Astrocyte (in vitro differentiated cells and primary cell): ENCODE measurements around the gene SNRNP25. TPM values are rescaled to one million over a fixed set of nuclear protein-coding genes. Genes with fewer than 3 reads are reported as not detected.
A peak's percentile ranks its signal among the peaks of the same experiment; 100 is the strongest.

Experiments used
- DNase-seq: peaks from one replicate; pipeline ENCODE4 v3.0.0-alpha.2; 2010; ENCODE audit warnings: low read depth
- FAIRE-seq: peaks from 2 replicates; lab custom pipeline; 2011; peaks lifted over from hg19 to GRCh38; lab: Jason Lieb, UNC
- H2AFZ ChIP-seq: 2 replicates; pipeline ENCODE4 v1.6.0; 2012; ENCODE audit warnings: low read depth, low read length, inconsistent platforms
- H3K27ac ChIP-seq: 2 replicates; pipeline ENCODE4 v1.5.1; 2011; ENCODE audit warnings: low read depth, low read length, inconsistent platforms
- H3K27me3 ChIP-seq: 2 replicates; pipeline ENCODE4 v1.6.0; 2011; ENCODE audit warnings: low read length, inconsistent platforms; ENCODE audit not compliant: insufficient read depth
- H3K36me3 ChIP-seq: 2 replicates; pipeline ENCODE4 v1.5.1; 2011; ENCODE audit warnings: low read length, inconsistent platforms; ENCODE audit not compliant: insufficient read depth
- H3K4me1 ChIP-seq: 2 replicates; pipeline ENCODE4 v1.5.1; 2011; ENCODE audit warnings: low read length, inconsistent platforms; ENCODE audit not compliant: insufficient read depth
- H3K4me2 ChIP-seq: 2 replicates; pipeline ENCODE4 v1.6.0; 2012; ENCODE audit warnings: low read length, inconsistent platforms
- H3K4me3 ChIP-seq: 2 replicates; pipeline ENCODE4 v1.5.1; 2011; ENCODE audit warnings: low read depth, mild to moderate bottlenecking, low read length, inconsistent platforms; ENCODE audit not compliant: insufficient read depth
- H3K79me2 ChIP-seq: 2 replicates; pipeline ENCODE4 v1.6.0; 2012; ENCODE audit warnings: mild to moderate bottlenecking, low read length, inconsistent platforms; ENCODE audit not compliant: insufficient read depth
- H3K9ac ChIP-seq: 2 replicates; pipeline ENCODE4 v1.6.0; 2012; ENCODE audit warnings: mild to moderate bottlenecking, low read length, inconsistent platforms
- H3K9me3 ChIP-seq: 2 replicates; pipeline ENCODE4 v1.5.1; 2012; ENCODE audit warnings: low read depth, mild to moderate bottlenecking, low read length, inconsistent platforms; ENCODE audit not compliant: insufficient read depth
- H4K20me1 ChIP-seq: 2 replicates; pipeline ENCODE4 v1.6.0; 2012; ENCODE audit warnings: low read length, inconsistent platforms; ENCODE audit not compliant: insufficient read depth
- H3K27ac Mint-ChIP-seq: one replicate; pipeline ENCODE4 v1.8.0; 2021; ENCODE audit warnings: mild to moderate bottlenecking, mixed read lengths; ENCODE audit not compliant: unreplicated experiment
- H3K27me3 Mint-ChIP-seq: one replicate; pipeline ENCODE4 v1.8.0; 2021; ENCODE audit warnings: low read depth, mixed read lengths; ENCODE audit not compliant: unreplicated experiment
- H3K36me3 Mint-ChIP-seq: one replicate; pipeline ENCODE4 v1.8.0; 2021; ENCODE audit warnings: low read depth, mixed read lengths; ENCODE audit not compliant: unreplicated experiment
- H3K4me1 Mint-ChIP-seq: one replicate; pipeline ENCODE4 v1.8.0; 2021; ENCODE audit warnings: low read depth, mixed read lengths; ENCODE audit not compliant: unreplicated experiment
- H3K4me3 Mint-ChIP-seq: one replicate; pipeline ENCODE4 v1.8.0; 2021; ENCODE audit warnings: mild to moderate bottlenecking, moderate library complexity, mixed read lengths; ENCODE audit not compliant: unreplicated experiment
- H3K9me3 Mint-ChIP-seq: one replicate; pipeline ENCODE4 v1.8.0; 2021; ENCODE audit warnings: mild to moderate bottlenecking, mixed read lengths; ENCODE audit not compliant: unreplicated experiment
- CTCF ChIP-seq: IDR thresholded peaks from 2 replicates; pipeline ENCODE4 v1.5.1; 2011; ENCODE audit warnings: low read depth, mild to moderate bottlenecking, inconsistent platforms, low read length, moderate library complexity; ENCODE audit not compliant: insufficient read depth
- EZH2 ChIP-seq: IDR thresholded peaks from 2 replicates; pipeline ENCODE4 v1.6.1; 2012; ENCODE audit warnings: mild to moderate bottlenecking, low read length, inconsistent platforms; ENCODE audit not compliant: insufficient read depth
- total RNA-seq: library from RNA; stranded (reverse); gene quantifications from 2 replicates; pipeline ENCODE4 v1.2.1, GENCODE V29; 2021

SNRNP25 gene
- total RNA-seq, 1 donor from 2014 or later: 34.1 TPM

- no peak for FAIRE-seq
- H3K27ac Mint-ChIP-seq: peak overlapping the region; percentile 73
- DNase-seq: peak; percentile 59
- Histone ChIP-seq H3K4me2 (peak overlapping the region; percentile 43), H3K9ac (peak overlapping the region; percentile 4), H4K20me1 (peaks cover 54% of the 10 kb centered on the region), H3K36me3 (no peaks in the 10 kb centered on the region), H2AFZ (no peak overlapping the region), H3K27ac (peak overlapping the region; percentile 5), H3K27me3 (no peaks in the 10 kb centered on the region), H3K4me1 (peaks cover 27% of the 10 kb centered on the region), H3K4me3 (no peak overlapping the region), H3K79me2 (peaks cover 3% of the 10 kb centered on the region), H3K9me3 (no peaks in the 10 kb centered on the region)
- peaks cover 12% of the 10 kb centered on the region for H3K36me3 Mint-ChIP-seq
- no peaks in the 10 kb centered on the region for H3K9me3 Mint-ChIP-seq
- no peaks in the 10 kb centered on the region for H3K27me3 Mint-ChIP-seq
- TF ChIP-seq CTCF: no peak
- TF ChIP-seq EZH2: no peak
- H3K4me3 Mint-ChIP-seq: peak overlapping the region; percentile 37
- peaks cover 9% of the 10 kb centered on the region for H3K4me1 Mint-ChIP-seq
These were observed 44.2 kb downstream of the SNRNP25 start for GRCh38 chr16:97822-98221.

- Histone ChIP-seq H3K4me2 (no peak overlapping the region), H3K4me1 (peaks cover 28% of the 10 kb centered on the region), H3K4me3 (no peak overlapping the region), H4K20me1 (peaks cover 56% of the 10 kb centered on the region), H3K9ac (no peak overlapping the region), H3K27me3 (no peaks in the 10 kb centered on the region), H3K36me3 (peaks cover 7% of the 10 kb centered on the region), H3K79me2 (peaks cover 3% of the 10 kb centered on the region), H3K27ac (no peak overlapping the region), H2AFZ (no peak overlapping the region), H3K9me3 (no peaks in the 10 kb centered on the region)
- H3K27me3 Mint-ChIP-seq: no peaks in the 10 kb centered on the region
- no peak overlapping the region for H3K4me3 Mint-ChIP-seq
- DNase-seq (no peak), FAIRE-seq (no peak)
- no peak for TF ChIP-seq EZH2
- no peak overlapping the region for H3K27ac Mint-ChIP-seq
- peaks cover 9% of the 10 kb centered on the region for H3K36me3 Mint-ChIP-seq
- peaks cover 7% of the 10 kb centered on the region for H3K4me1 Mint-ChIP-seq
- no peaks in the 10 kb centered on the region for H3K9me3 Mint-ChIP-seq
These were observed 47.4 kb downstream of the SNRNP25 start for GRCh38 chr16:100989-101388.

DNA sequence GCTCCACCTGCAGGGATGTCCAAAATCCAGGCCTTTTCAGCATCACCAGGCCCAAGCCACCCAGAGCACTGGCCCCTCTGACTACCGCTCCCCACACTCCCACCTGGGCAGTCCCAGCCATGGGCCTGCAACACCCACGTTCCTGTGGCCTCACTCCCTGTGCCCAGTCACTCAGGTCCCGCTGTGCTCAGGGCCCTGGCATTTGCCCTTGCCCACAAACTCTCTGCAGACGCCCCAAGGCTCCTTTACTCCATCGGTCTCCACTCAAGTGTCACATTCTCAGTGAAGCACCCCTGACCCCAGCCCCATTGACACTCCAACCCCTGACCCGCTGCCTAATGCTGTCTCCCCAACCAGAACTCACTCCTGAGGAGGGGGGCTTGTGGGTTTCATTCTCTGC is 48.0 kb downstream of the SNRNP25 start:
- Mint-ChIP-seq H3K9me3 (no peaks in the 10 kb centered on the region), H3K4me3 (no peak overlapping the region)
- FAIRE-seq: no peak

More for the DNA sequence above, 48.0 kb downstream of the SNRNP25 start:
- TF ChIP-seq EZH2 (no peak), CTCF (no peak)
- Histone ChIP-seq H3K9me3 (no peaks in the 10 kb centered on the region), H3K36me3 (peaks cover 7% of the 10 kb centered on the region), H3K4me1 (peaks cover 28% of the 10 kb centered on the region), H4K20me1 (peaks cover 56% of the 10 kb centered on the region), H3K27me3 (no peaks in the 10 kb centered on the region), H3K9ac (no peak overlapping the region), H3K79me2 (peaks cover 3% of the 10 kb centered on the region), H3K4me2 (no peak overlapping the region), H3K4me3 (no peak overlapping the region), H3K27ac (no peak overlapping the region), H2AFZ (no peak overlapping the region)
- H3K27me3 Mint-ChIP-seq: no peaks in the 10 kb centered on the region
- DNase-seq: no peak
- H3K36me3 Mint-ChIP-seq: peaks cover 10% of the 10 kb centered on the region
- H3K27ac Mint-ChIP-seq: peak overlapping the region; percentile 26
- H3K4me1 Mint-ChIP-seq: peaks cover 7% of the 10 kb centered on the region
